Keratinocyte (primary cell): Measurements from ENCODE around the gene SPOCD1. TPM values are rescaled to one million over a fixed set of nuclear protein-coding genes. Genes with fewer than 3 reads are reported as not detected.

Source experiments
- DNase-seq: peaks from one replicate; pipeline ENCODE4 v3.0.0-alpha.2; 2011; ENCODE audit warnings: low read depth, missing footprints, low spot score
- FAIRE-seq: peaks from 2 replicates; lab custom pipeline; 2011; peaks lifted over from hg19 to GRCh38; lab: Jason Lieb, UNC
- H2AFZ ChIP-seq: 2 replicates; pipeline ENCODE4 v1.6.0; 2012; ENCODE audit warnings: low read length, control low read depth, inconsistent platforms; ENCODE audit not compliant: control insufficient read depth
- H3K27ac ChIP-seq: 2 replicates; pipeline ENCODE4 v1.5.1; 2011; ENCODE audit warnings: low read length; ENCODE audit not compliant: control insufficient read depth, insufficient read depth
- H3K27me3 ChIP-seq: 3 replicates; pipeline ENCODE4 v1.6.0; 2011; ENCODE audit warnings: low read length; ENCODE audit not compliant: control insufficient read depth, insufficient read depth; ENCODE audit errors: extremely low read depth
- H3K36me3 ChIP-seq, 2 experiments: 2 replicates in 1 of 2; 3 replicates in 1 of 2; pipeline ENCODE4 v1.5.1; 2011; ENCODE audit warnings: low read length in 2 of 2, mild to moderate bottlenecking in 1 of 2; ENCODE audit not compliant: control insufficient read depth in 2 of 2, insufficient read depth in 2 of 2; ENCODE audit errors: extremely low read depth in 1 of 2
- H3K4me1 ChIP-seq: 3 replicates; pipeline ENCODE4 v1.5.1; 2011; ENCODE audit warnings: low read length; ENCODE audit not compliant: control insufficient read depth, insufficient read depth; ENCODE audit errors: extremely low read depth
- H3K4me2 ChIP-seq: 3 replicates; pipeline ENCODE4 v1.6.0; 2011; ENCODE audit warnings: low read depth, low read length; ENCODE audit not compliant: control insufficient read depth, insufficient read depth; ENCODE audit errors: extremely low read depth
- H3K4me3 ChIP-seq, 3 experiments: fragments of 200-600 bp in 1 of 3; sonication (generic) in 1 of 3; 2 replicates in 2 of 3; 3 replicates in 1 of 3; pipeline ENCODE4 v1.5.1; 2011 to 2016; ENCODE audit warnings: low read length in 3 of 3, mild to moderate bottlenecking in 3 of 3, control low read depth in 2 of 3, inconsistent platforms in 1 of 3, low read depth in 1 of 3, mixed read lengths in 1 of 3, mixed run types in 1 of 3, moderate library complexity in 1 of 3; ENCODE audit not compliant: control insufficient read depth in 2 of 3, insufficient read depth in 2 of 3; ENCODE audit errors: extremely low read depth in 1 of 3
- H3K79me2 ChIP-seq: 2 replicates; pipeline ENCODE4 v1.6.0; 2012; ENCODE audit warnings: low read length; ENCODE audit not compliant: control insufficient read depth, insufficient read depth
- H3K9ac ChIP-seq: 3 replicates; pipeline ENCODE4 v1.6.0; 2011; ENCODE audit warnings: low read length; ENCODE audit not compliant: control insufficient read depth, insufficient read depth; ENCODE audit errors: extremely low read depth
- H3K9me1 ChIP-seq: 3 replicates; pipeline ENCODE4 v1.6.0; 2011; ENCODE audit warnings: low read length; ENCODE audit not compliant: control insufficient read depth, insufficient read depth; ENCODE audit errors: extremely low read depth
- H3K9me3 ChIP-seq: 2 replicates; pipeline ENCODE4 v1.5.1; 2012; ENCODE audit warnings: low read depth, low read length; ENCODE audit not compliant: control insufficient read depth
- H4K20me1 ChIP-seq: 3 replicates; pipeline ENCODE4 v1.6.0; 2011; ENCODE audit warnings: low read length; ENCODE audit not compliant: control insufficient read depth, insufficient read depth; ENCODE audit errors: extremely low read depth
- CTCF ChIP-seq, 3 experiments: IDR thresholded peaks in 1 of 3; conservative IDR thresholded peaks in 1 of 3; optimal IDR thresholded peaks in 1 of 3; 2 replicates in 2 of 3; 3 replicates in 1 of 3; pipeline versions ENCODE3 to v1.5.1; 2011; ENCODE audit warnings: low read length in 3 of 3, mild to moderate bottlenecking in 3 of 3, moderate library complexity in 2 of 3, control low read depth in 1 of 3, inconsistent platforms in 1 of 3; ENCODE audit not compliant: insufficient read depth in 2 of 3; ENCODE audit errors: extremely low read depth in 1 of 3
- EZH2 ChIP-seq: IDR thresholded peaks from one replicate; pipeline ENCODE4 v1.6.1; 2012; ENCODE audit warnings: inconsistent platforms, mild to moderate bottlenecking, low read length, moderate library complexity
- dilution Hi-C: fragments of 300-500 bp; cut with MboI; formaldehyde crosslinking; loops from one replicate; pipeline ENCODE4 v1.7.0; 2020; ENCODE audit warnings: low sequenced_read_pairs; ENCODE audit not compliant: extremely low pct_ligation_motif_present
- polyA plus RNA-seq, 5 experiments: library from polyadenylated mRNA; depleted of rRNA in 3 of 5; stranded (reverse) in 3 of 5; stranded (forward) in 1 of 5; unstranded in 1 of 5; fragments of >200 nt; gene quantifications; 1 replicate in 1 of 5; 2 replicates in 3 of 5; 3 replicates in 1 of 5; pipeline versions ENCODE4 v1.2.1 to v1.2.3, GENCODE V29; 2011 to 2012; ENCODE audit warnings: missing spikeins in 2 of 5, low read depth in 1 of 5, low replicate concordance in 1 of 5

The SPOCD1 gene
- polyA plus RNA-seq, 1 donor (not counting 4 experiments of a cell fraction or from before 2014, with no cell fraction given): 4.7 TPM

GRCh38 chr1:31752952-31753475 is 62.8 kb downstream of the SPOCD1 start:
- H4K20me1 ChIP-seq: no peaks in the 10 kb centered on the region
- no peak for FAIRE-seq
- no peaks in the 10 kb centered on the region for H3K36me3 ChIP-seq
- peaks cover 29% of the 10 kb centered on the region for H3K4me1 ChIP-seq
- no peaks in the 10 kb centered on the region for H3K9me3 ChIP-seq
- H3K9me1 ChIP-seq: no peaks in the 10 kb centered on the region
- no peak overlapping the region for H3K9ac ChIP-seq
- H3K79me2 ChIP-seq: no peaks in the 10 kb centered on the region
- TF ChIP-seq EZH2: no peak
- no peak for TF ChIP-seq CTCF (optimal IDR thresholded peaks at IDR 0.05 in 1 of 3, IDR thresholded peaks at IDR 0.05 in 1 of 3, conservative IDR thresholded peaks at IDR 0.05 in 1 of 3; ENCODE audit: extremely low read depth in 1 of 3, insufficient read depth in 2 of 3, low read length in 3 of 3)
- peaks cover 5% of the 10 kb centered on the region for H3K27me3 ChIP-seq
- dilution Hi-C loops: no loop called here
- H3K4me3 ChIP-seq: no peak overlapping the region
- DNase-seq: no peak
- H3K4me2 ChIP-seq: no peak overlapping the region
- H2AFZ ChIP-seq: no peak overlapping the region
- no peak overlapping the region for H3K27ac ChIP-seq

- no peak overlapping the region for H3K9ac ChIP-seq
- no peaks in the 10 kb centered on the region for H3K36me3 ChIP-seq
- H3K4me2 ChIP-seq: no peak overlapping the region
- H2AFZ ChIP-seq: no peak overlapping the region
- no peak overlapping the region for H3K4me3 ChIP-seq
- no peaks in the 10 kb centered on the region for H3K9me3 ChIP-seq
- H3K27ac ChIP-seq: no peak overlapping the region
- FAIRE-seq (no peak), DNase-seq (no peak)
- peaks cover 29% of the 10 kb centered on the region for H3K4me1 ChIP-seq
- H4K20me1 ChIP-seq: no peaks in the 10 kb centered on the region
- no peak for TF ChIP-seq EZH2
- TF ChIP-seq CTCF (optimal IDR thresholded peaks at IDR 0.05 in 1 of 3, IDR thresholded peaks at IDR 0.05 in 1 of 3, conservative IDR thresholded peaks at IDR 0.05 in 1 of 3; ENCODE audit: extremely low read depth in 1 of 3, insufficient read depth in 2 of 3, low read length in 3 of 3): no peak
- H3K27me3 ChIP-seq: peaks cover 5% of the 10 kb centered on the region
- dilution Hi-C loops: no loop called here
- no peaks in the 10 kb centered on the region for H3K9me1 ChIP-seq
- no peaks in the 10 kb centered on the region for H3K79me2 ChIP-seq
Observed at GRCh38 chr1:31752258-31752657, 63.6 kb downstream of the SPOCD1 start.
